ENCODE data around the gene SOX4.
"Not testable (repeated sequence)": the region's sequence is repeated elsewhere in the genome, so short reads cannot be mapped to it uniquely, and the experiment has no call there.

Gene SOX4

GRCh38 chr6:21593412-21593926, at the start of gene SOX4:
SOX4 (plus strand) TSS chr6:21593751; CDS start chr6:21594535, 784 bp downstream.
- peak; percentile 60 for DNase-seq

DNA sequence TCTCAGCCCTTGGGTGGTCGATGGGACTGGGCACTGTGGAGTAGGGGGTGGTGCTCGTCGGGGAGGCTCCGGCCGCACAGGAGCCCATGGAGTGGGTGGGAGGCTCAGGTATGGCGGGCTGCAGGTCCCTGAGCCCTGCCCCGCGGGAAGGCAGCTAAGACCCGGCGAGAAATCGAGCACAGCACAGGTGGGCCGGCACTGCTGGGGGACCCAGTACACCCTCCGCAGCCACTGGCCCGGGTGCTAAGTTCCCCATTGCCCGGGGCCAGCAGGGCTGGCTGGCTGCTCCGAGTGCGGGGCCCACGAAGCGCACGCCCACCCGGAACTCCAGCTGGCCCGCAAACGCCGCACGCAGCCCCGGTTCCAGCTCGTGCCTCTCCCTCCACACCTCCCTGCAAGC, 41.3 kb upstream of the SOX4 start:
- not testable (repeated sequence) for DNase-seq

- no peak for DNase-seq
Measured at GRCh38 chr6:21554286-21554685, 39.3 kb upstream of the SOX4 start.

DNA sequence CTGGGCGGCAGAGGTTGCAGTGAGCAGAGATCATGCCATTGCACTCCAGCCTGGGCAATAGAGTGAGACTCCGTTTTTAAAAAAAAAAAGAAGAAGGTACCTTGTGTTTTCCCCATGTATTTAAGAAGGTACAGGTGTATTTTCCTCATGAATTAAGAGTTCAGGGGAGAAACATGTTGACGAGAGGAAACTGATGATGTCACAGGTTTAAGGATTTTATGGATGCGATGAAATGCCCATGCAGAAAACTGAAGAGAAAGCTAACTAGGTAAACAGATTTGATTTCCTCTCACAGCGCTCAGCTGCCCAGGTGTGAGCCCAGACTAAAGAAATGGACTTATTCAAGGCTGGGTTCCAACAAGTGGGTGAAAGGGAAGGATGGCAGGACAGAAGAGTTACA, 38.4 kb upstream of the SOX4 start:
- no peak for DNase-seq

DNA sequence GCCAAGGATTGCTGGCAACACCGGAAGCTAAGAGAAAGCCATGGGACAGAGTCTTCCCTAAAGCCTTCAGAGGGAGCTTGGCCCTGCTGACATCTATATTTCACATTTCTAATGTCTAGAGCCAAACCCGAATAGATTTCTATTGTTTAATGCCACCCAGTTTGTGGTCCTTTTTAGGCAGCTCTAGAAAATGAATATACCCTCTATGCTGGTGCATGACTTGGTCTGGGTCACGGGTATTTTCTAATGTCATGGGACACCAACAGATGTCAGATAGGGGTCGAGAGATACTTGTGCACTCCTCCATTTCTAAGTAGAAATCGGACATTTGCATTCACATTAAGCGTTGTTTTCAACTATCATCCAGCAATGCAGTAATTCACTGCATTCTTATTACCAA, 37.0 kb upstream of the SOX4 start:
- DNase-seq = no peak

GRCh38 chr6:21556968-21557721, 36.4 kb upstream of the SOX4 start:
- DNase-seq = no peak

- no peak for DNase-seq
Measured at GRCh38 chr6:21559238-21559637, 34.3 kb upstream of the SOX4 start.

GRCh38 chr6:21560249-21560648, 33.3 kb upstream of the SOX4 start:
- no peak for DNase-seq

- DNase-seq = no peak
Measured at GRCh38 chr6:21565431-21565830, 28.1 kb upstream of the SOX4 start.

GRCh38 chr6:21578523-21578922, 15.0 kb upstream of the SOX4 start:
- DNase-seq = no peak

DNA sequence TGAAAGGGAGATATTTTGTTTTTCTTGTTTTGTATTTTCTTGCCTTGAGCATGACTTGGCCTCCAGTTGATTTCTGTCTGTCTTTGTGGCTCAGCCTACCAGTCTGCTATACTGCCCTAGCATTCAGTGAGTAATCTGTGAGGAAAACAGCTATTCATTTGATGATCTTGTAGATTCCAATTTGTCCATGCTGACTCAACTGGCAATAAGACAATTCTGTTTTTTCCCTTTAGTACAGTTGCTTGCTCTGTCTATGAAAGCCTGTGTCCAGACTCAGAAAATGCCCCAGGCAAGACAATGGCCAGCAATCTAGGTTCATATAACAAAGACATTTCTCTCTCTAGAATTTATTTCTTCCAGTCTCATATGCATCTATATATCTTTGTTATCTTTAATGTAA, 10.9 kb upstream of the SOX4 start:
- DNase-seq = no peak

- no peak for DNase-seq
Measured at GRCh38 chr6:21586300-21586699, 7.3 kb upstream of the SOX4 start.

DNA sequence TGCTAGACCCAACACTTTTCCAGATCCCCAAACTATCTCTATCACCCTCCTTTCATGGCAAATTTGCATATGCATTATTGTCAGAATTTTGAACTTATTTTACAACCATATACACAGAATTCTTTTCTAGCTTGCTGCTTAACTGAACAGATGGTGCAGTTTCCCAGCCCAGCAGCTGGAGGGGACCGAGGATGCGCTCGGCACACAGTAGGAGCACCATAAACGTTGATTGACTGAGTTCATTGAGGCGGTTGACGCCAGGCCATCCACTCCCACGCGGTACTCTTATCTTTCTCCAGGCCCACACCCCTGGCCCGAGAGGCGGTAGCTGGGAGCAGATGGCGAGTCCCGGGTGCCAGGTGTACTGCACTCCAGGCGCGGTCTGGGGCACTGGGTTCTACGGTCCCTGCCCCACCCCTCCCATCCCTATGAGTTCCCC, 6.8 kb upstream of the SOX4 start:
- no peak for DNase-seq

DNA sequence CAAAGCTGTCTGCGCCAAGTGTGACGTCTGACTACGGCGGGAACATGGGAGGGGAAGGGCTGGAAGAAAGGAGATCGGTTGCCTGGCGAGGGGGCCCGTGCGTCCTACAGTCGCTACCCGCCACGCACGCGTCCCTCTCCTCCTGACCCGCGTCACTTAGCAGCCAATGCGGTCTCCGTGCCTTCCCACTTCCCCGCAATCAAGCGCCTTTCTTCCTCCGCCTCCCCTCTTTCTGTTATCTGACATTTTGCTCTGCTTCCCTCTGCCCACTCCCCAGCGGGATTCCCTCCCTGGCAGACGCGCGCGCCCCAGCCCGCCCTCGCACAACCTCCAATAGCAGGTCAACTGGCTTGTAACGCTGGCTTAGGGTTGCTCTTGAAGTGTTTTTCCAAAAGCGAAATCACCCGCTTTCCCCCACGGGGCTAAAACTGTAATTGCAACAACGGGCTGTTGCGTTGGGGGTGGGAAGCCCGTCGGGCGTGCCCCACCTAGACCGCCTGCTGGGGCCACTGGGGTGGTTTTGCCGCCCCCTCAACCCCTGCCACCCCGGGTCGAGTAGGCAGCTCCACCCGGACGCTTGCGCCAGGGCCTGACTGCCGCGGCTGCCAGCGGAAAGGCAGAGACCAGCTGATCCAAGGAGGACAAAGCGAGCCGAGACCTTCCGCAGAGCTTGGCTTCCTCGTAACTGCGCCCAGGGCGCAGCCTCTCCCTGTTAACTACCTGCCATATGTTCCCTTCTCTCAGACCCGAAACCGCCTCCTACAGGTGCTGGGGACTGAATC, 6.2 kb upstream of the SOX4 start:
- DNase-seq = peak; percentile 9

GRCh38 chr6:21587961-21588480, 5.5 kb upstream of the SOX4 start:
- peak; percentile 13 for DNase-seq

- DNase-seq = peak; percentile 27
Measured at GRCh38 chr6:21588481-21589351, 4.8 kb upstream of the SOX4 start.

DNA sequence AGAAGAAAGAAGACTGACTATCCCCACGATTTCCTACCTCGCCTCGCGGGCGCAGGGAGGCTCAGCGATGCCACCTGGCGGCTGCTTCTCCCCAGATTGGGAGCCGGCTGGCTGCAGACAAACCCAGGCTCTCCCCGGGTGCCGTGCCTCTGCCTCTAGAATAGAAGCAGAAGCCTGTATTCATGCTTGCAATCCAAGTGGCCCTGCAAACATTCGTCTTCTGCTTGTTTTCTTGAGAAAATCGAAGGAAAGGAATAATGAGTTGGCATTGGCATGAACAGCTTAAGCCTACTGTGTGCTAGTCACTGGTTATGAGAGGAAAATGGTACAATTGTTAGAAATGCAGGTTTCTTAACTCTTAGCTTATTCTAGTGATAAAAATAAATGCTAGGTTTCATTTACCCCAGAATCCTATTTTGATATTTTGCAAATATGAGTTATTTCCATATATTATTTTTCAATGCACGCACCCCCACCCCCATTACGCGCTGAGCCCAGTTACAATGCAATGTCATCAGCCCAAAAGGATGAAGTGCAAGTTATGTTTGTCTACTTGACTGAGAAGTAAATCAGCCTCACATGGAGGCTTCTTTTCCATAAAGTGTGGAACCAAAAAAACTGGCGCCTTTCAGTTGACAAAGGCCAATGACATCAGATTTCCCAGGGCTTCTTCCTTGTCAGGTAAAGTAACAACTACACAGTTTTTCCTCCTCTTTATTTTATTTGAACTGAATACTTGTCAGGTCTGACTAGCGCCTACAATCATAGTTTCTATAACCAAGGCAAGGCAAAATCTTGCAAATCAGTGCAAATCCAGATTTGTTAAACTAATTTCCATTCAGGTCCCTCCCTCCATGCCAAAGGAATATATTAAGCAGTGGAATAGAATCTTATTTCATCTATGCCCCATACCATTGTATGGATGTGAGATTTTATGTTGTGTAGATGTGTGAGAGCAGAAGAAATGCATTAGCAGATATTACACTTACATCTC, 3.9 kb upstream of the SOX4 start:
- DNase-seq = peak; percentile 82

DNA sequence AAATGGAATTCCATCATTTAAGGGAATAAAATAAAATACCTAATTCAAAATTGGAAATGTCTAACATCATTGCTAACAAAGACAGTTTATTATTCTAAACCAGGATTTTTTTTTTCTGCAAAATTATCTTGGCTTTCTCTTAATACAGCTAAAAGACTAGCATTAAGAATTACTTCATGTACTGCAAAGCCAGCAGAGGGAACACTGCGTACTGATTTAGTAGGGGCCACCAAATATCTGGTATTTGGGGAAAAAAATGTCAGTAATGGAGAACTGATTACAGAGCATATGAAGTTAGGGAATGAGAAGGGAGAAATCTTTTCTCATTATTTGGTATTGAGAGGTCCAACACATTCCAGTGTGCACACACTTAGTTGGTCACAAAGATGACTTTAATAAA, 3.2 kb upstream of the SOX4 start:
- DNase-seq = no peak

DNA sequence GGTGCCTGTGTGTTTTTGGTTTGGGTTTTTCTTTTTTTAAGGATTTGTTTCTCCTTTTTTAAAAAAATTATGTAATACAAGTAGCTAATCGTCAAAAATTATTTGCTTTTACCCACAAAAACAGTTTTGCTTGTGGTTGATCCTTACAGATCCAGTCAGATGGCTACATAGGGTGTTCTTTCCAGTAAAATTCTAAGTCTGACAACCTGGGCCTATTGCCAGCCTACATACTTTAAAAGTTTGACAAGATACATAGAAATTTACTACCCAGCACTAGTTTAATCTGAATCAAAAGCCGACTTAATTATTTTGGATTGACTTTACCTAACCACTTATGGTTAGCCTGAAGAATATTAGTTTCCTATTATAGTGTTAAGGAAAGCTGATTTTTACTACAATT, 2.1 kb upstream of the SOX4 start:
- no peak for DNase-seq

DNA sequence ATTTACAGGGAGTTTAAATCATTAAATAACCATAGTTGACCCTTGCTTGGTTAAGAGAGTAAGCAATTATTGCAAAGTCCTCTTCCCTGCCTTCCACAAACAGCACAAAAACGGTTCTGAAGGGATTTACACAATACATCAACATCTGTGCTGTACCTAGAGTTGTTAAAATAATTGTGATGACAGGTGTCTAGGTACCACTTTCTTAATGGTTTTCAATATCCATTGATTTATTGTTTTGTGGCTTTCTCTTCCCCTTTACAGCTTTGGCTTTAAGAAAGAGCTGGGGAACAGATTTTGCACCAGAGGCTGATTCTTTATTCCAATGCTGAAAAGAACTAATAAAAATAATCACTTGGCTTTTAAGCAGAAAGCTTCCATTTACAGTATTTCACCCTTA, 598 bp upstream of the SOX4 start:
- no peak for DNase-seq

DNA sequence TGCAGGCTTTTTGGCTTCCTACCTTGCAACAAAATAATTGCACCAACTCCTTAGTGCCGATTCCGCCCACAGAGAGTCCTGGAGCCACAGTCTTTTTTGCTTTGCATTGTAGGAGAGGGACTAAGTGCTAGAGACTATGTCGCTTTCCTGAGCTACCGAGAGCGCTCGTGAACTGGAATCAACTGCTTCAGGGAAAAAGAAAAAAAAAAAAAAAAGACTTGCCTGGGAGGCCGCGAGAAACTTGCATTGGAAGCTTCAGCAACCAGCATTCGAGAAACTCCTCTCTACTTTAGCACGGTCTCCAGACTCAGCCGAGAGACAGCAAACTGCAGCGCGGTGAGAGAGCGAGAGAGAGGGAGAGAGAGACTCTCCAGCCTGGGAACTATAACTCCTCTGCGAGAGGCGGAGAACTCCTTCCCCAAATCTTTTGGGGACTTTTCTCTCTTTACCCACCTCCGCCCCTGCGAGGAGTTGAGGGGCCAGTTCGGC, 420 bp downstream of the SOX4 start:
- DNase-seq = no peak

Measured in stimulated activated CD4-positive, alpha-beta T cell treated with anti-CD3 and anti-CD28 coated beads, Interleukin-4, amount 100 ng/mL, for 24 hours (primary cell).